CD4-positive, alpha-beta T cell treated with Interleukin-17A for 1 hour (primary cell): ENCODE data around the gene GALNT9.
"Not testable (repeated sequence)": the region's sequence is repeated elsewhere in the genome, so short reads cannot be mapped to it uniquely, and the experiment has no call there.

Experiments used
- DNase-seq: peaks from one replicate; pipeline ENCODE4 v3.0.0-alpha.2; 2020

The GALNT9 gene

DNA sequence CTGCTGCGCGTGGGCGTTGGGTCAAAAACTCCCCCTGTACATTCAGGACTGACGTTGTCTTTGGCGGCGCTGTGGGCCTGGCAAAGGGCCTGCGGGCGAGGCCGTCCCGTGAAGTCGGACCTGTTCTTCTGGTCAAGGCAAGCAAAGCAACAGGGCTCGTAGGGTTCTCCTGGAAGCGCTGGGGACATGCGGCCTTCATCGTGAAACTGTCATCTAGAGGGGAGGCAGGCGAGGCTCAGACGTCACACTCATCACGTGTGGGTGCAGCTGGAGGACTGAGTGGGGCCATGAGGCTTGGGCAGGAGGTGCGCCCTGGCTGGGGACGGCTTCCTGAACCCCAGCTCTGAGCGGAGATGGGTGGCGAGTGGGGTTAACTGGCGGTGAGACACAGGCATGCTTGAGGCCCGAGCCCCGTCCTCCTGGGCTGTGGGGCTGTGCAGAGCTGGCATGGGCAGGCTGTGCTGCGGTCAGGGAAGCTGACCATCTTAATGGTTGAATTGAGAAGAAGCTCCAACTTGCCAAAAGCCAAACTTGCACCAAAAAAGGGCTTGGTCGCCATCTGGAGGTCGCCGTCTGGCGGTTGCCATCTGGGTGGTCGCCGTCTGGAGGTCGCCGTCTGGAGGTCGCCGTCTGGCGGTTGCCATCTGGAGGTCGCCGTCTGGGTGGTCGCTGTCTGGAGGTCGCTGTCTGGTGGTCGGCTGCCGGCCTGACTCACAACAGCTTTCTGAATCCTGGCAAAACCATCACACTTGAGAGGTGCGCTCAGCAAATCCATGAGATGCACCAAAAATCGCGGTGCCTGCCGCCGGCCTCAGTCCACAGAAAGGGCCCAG is 119.0 kb downstream of the GALNT9 start:
- DNase-seq = no peak

DNA sequence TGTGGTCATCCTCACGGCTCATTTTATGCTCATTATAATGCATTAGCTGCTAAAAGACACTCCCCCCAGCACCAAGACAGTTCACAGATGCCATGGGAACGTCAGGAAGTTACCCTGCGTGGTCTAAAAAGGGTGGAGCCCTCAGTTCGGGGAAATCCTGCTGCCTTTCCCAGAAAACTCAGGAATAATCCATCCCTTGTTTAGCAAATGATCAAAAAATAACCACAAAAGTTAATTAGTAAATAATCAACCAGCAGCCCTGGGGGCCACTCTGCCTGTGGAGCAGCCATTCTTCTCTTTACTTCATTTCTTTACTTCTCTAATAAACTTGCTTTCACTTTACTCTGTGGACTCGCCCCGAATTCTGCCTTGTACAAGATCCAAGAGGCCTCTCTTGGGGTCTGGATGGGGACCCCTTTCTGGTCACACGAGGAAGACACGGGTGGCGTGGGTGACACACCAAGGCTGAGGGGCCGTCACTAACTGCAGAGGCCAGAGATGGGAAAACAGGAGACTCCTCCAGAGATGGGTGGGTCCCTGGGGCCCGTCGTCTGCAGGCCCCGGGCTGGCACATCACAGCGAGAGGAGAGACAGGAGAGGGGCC is 119.7 kb downstream of the GALNT9 start:
- DNase-seq = no peak

DNA sequence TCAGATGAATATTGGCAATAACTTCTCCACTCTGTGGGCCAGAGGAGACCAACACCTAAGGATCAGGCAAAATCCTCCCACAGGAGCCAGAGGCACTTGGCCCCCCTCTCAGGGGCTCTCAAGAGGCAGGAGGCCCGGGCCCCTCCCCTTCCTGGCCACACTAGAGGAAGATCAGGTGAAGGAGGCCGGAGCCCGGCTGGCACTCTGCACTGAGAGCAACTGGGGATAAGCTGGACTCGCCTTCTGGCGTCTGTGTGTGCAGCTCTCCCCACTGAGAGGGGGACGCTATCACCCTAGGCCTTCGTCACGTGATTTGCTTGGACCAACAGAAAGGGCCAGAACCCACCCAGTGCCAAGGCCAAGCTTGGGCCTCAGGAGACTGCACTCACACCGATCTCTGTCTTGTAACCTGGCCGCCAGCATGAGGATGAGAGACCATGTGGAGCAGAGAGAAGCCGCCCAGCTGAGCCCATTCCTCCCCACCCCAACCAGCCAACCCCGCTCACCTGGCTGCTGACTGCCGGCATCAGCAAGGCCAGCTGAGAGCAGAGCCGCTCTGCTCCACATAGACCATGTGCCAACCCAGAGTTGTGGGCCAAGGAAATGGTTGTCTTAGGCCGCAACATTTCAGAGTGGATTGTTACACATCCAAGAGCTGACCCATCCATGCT is 121.1 kb downstream of the GALNT9 start:
- no peak for DNase-seq

DNA sequence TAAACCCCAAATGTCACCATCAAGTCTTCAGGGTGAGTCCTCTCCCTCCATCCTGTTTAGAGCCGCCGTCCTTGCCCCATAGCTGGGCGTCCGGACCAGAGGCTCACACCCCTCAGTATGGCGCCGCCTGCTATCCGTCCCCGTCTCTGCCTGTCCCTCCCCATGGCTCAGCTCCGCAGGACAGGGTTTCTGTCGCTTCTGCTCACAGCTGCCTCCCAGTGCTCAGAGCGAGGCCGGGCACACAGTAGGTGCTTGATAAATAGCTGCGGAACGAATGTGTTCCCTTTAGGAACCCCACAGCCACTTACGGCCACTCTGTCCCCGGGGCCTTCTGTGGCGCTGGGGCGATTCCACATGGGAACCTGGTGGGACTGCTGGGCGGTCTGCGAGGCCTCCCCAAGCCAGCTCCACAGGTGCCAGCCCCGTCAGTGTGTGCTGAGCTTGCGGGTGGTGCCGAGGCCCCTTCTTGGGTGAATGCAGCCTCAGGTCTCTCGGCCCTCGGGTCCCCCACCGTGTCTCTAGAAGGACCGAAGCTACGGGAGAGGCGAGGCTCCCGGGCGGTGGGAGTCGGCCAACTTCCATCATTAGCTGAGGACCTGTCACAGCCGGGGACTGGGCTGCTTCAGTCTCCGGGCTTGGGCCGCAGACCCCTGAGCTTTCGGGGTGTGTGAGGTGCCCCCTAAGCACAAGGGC is 122.2 kb downstream of the GALNT9 start:
- no peak for DNase-seq

DNA sequence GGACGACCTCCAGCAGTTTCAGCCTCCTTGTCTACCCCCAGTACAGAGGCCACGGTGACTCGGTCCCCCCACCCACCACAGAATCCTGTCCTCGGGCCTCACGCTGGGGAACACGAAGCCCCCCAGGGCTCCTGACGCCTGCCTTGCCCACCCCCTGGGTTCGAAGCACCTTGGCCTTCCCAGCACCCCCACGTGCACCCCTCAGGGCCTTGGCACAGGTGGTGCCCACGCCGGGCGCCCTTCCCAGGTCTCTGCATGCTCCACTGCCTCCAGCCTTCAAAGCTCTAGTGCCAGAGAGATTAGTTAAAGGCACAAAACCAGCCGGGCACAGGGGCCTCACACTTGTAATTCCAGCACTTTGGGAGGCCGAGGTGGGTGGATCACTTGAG is 123.3 kb downstream of the GALNT9 start:
- DNase-seq = no peak

DNA sequence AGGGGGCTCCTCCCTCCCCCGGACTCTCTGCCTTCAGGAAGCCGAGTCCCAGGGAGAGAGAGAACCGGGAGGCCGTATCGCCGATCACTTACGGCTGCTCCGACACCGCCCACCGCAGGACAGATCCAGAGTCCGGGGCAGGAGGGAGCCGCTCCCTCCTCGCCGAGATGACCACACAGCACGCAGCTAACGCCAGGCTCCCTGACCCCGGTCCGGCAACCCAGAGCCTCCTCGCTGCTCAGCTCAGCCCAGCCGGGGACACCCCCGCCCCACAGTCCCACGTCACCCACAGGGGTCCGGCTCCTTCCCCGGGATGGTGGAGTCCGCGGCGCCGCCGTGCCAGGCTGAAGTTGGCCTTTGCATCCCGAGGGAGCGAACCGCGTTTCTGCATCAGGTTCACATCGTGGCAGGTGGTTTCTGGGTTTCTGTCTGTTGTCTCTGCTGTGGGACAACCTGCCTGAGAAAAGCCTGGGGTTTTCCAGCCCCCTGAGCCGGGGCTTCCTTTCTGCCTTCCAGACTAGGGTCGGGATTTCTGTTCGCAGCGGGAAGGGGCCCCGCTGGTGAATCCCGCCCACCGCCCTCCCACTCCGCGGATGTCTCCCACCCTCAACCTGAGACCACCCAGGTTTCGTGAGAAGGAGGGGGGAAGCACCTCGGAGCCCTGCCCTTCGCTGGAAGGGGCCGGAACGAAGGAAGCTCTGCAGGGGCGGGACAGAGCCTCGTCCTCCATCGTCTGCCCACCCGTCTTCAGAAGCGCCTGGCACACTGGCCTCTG is 123.9 kb downstream of the GALNT9 start:
- no peak for DNase-seq

DNA sequence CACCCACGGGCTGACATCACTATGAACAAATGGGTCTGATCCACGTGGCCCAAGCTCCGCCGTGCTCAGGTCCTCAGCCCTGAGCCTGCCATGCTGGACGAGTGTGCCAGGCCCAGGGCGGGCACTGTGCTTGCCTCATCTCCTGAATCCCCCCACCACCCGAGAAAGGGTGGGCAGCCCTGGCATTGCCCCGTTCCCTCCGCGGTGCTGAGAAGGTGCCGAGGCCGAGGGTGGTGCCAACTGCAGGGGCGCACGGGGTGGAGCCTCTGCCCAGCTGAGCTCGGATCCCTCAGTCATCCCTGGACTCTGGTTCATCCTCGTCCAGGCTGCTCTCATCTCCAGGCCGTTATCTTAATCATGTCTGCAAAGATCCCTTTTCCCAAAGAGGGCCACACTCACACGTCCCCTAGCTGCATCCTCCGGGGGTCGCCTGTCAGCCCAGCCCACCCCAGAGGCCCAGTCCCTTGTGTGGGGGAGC is 124.6 kb downstream of the GALNT9 start:
- no peak for DNase-seq

DNA sequence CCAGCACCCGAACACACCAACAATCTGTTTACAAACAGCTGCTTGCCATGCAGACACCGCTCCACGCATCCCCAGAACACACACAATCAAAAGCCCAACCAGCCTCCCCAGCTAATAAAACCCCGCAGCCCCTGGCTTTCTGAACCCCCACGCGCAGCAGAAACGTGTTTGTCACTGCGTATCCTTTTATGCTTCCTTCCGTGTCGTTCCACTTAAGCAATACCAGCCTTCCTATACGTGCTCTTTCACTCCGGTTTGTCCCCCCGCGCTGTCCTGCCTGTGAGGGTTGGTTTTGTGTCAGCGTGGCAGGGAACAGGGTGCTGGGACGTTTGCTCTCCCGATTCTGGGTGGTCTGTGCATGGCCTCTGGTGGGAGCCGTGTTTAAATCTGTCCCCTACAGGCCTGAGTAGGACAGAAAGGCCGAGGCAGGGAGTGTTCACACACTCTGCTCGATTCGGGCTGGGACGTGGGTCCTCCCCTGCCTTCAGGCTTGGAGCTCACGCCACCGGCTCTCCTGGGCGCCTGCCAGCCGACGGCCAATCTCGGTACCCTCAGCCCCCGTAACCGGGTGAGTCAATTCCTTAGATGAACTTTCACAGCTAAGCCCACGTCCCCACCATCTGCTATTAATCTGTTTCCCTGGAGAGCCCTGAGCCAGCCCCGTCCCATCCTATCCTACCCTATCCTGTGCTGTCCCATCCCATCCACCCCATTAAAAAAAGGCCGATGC is 125.2 kb downstream of the GALNT9 start:
- DNase-seq = no peak

DNA sequence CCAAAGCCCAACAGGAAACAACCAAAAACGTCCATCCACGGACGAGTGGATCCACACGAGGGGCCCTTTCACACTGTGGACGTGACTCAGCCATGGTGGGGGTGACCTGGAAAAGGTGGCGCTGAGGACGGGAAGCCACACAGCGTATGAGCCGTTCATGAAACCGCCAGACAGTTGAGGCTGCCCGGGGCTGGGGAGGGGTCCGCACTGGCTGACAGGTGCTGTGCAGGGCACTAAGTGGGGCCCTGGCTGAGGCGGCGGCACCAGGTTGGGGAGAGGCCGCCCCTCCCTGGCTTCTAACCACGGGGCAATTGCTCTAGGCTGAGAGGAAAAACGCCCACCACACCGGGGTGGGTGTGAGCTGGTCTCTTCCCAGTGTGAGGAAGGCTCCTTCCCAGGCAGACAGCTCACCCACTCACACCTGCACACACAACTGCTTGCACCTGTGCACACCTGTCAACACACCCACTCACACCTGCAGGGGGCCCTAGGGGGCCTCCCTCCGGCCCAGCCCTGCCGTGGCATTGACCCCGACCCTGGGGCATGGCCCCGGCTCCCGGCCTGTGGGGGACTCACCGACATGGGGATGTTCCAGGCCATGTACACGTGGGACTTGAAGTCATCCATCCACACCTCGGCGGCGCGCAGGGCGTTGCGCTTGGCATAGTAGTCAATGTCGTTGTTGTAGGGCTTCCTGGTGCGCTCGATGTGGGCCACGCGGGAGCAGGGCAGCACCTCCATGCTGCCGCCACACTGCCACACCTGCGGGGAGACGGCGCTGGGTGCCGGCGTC is 126.3 kb downstream of the GALNT9 start:
- DNase-seq = no peak

DNA sequence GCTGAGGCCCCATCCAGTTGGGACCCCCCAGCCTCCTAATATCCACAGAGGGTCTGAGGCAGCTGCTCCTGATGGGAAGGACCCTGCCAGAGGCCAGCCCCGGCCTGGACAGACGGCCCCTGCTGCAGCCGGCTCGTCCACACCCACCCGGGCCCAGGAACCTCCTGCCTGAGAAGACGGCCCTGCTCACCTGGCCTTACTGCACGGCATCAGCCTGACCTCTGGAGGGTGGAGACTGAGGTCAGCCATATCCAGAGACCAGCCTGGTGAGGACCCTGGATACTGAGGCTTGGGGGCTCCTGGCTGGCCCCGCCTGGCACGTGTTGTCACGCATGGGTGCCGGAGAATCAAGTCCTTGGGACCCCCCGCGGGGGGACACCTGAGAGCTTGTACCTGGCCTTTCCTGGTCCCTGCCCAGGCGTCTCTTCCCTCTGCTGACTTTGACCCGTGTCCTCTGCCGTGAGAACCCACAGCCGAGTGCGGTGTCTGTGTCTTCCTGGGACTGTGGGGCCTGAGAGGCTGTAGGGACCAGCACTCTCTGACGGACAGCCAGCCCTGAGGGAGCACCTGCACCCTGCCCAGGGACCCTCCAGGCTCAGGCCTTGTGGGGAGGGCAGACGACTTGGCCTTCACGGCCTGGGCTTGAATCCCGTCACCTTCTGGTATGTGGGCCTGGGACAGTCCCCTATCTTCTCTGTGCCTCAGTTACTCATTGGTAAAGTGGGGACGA is 127.8 kb downstream of the GALNT9 start:
- no peak for DNase-seq

DNA sequence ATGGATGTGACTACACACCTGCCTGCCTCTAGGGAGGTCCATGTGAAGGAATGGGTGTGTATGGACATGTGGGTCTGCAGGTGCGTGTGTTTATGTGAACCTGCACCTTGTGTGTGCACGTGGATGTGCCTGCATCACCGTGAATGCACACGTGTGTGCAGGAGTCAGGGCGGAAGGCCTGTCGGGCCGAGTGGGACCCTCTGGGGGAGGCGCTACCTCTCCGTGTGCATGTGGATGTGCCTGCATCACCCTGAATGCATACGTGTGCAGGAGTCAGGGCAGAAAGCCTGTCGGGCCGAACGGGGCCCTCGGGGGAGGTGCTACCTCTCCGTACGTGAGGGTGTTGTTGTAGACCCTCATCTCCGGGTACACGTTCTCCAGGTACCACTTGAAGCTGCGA is 128.6 kb downstream of the GALNT9 start:
- DNase-seq = no peak

DNA sequence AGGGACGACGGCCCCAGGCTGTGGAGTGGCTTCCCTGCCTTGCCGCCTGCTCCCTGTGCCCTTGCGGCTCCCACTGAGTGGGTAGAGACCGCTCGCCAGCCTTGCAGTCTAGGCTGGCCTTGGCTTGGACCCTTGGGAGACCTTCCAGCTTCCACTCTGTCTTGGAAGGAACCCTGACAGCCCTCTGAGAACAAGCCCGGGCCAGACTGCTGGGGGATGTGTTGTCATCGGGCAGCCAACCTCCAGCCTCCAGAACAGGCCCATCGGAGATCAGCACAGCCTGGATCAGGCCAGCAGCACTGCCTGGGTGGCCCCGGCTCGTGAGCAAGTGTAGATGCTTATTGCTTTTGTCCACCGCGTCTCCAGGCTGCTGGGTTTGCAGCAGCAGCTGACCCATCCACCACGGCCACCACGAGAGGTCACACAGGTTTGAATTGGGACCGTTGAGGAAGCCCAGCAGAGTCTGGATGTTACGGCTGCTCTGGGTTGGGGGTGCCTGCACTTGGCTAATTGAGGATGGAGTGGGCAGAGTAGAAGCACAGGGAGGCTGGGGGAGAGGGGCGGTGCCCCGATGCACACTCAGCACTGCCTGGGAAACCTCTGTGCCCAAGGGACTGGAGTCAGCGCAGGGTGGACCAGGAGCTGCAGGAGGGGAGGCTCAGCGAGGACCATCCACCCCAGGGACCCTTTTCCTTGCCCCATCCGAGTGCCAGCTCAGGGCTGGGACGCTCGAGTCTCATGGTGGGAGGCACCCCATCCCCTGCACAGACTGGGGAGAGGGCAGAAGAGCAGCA is 129.7 kb downstream of the GALNT9 start:
- DNase-seq = no peak

DNA sequence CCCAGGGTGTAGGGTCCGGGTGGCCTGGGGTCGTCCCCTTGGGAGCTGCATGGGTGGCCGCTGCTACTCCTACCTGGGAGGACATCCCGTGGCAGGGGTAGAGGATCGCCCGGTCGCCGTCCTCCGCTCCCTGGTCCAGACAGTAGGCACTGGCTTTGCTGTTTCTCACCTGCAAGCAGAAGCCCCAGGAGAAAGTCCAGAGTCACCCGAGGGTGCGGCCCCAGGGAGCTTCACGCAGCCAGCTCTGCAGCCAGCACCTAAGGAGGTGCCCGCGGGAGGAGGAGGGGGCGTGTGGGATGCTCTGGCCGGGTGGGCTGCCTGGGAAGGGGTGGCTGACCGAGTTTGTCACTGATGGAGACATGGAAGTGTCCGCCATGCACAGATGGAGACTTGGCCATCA is 130.3 kb downstream of the GALNT9 start:
- DNase-seq = no peak

DNA sequence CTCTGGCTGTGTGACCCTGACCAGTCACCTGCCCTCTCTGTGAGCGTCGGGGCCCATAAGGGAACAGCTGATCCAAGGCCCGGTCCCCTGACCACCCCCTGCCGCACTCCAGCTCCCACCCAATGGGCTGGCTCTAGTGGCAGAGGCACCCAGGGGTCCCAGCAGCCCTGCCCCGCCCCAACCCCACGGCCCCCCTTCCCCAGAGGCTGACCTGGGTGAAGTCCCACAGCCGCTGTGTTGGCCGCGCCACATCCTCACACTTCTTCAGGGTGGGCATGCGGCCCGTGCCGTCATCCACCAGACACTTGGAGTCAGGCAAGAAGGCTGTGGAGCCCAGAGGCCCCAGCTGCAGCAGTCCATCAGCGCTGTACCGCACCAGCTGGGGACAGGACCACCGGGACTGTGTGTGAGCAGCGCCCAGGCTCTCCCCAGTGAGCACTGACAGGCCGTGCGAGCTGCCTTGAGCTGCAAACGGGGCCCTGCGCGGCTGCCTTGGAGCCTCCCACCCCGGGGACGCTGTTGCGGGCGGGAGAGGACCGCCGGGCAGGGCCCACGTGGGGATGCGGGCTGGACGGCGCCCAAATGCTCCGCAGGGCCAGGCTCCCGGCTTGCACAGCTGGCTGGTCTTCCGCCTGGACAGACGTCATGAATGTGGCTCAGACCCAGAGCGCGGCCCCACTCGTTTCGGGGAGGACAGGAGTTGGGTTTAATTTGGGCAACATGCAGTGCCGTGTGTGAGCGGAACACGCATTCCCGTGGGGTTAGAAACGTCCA is 131.6 kb downstream of the GALNT9 start:
- no peak for DNase-seq

DNA sequence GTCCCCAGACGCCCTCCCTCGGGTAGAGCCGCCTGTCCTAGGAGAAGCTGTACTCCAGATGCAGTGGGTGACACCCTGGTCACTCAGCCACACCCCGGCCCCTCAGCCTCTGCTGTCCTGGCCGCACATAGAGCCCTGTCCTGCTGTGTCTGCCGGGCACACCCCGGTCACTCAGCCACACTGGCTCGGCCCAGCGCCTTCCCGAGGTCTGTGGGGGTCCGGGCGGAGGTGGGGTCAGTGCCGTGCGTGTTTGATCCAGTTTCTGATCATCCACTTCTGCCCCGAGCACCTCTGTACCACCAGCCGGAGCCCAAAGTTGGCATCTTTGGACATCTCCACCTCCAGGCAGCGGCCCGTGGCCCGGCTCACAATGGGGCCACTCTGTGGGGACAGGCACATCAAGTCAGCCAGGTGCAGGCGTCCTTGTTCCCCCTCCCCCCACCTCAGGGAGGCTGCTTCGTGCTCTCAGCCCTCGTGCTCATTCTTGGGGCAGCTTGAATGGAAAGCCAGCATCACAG is 132.5 kb downstream of the GALNT9 start:
- DNase-seq = no peak

DNA sequence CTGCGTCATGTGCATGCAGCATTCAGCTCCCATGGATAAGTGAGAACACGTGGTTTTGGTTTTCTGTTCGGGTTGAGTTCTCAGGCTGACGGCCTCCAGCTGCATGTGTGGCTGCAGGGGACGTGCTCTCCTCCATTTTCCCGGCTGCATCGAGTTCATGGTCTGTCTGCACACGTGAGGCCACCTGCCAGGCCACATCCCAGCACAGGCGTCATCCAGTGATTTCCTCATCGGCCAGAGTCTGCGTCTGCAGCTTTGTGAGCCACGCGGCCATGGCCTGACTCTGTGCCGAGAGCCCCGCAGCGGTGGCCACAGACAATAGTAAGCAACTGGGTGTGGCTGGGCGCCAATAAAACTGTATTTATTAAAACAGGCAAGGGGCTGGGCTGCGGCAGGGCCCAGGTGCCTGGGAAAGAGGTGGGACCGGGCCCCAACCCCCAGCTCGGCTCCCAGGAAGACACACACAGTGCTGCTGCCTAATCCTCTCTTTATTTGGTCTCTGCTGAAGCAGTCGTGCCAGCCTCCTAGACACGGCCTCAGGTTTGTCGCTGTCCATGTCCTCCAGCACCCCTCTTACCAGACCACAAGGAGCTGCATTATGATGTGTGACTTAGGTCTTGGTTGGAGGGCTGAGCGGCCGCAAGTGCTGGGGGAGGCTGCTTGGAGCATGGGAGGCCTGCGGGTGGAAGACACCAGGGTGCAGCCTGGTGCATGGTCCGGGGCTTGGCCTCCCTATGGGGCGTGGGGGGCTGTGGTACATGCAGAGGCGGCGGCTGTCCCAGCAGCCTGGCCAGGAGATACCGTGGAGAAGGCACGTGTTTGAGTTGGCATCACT is 133.1 kb downstream of the GALNT9 start:
- DNase-seq = no peak

DNA sequence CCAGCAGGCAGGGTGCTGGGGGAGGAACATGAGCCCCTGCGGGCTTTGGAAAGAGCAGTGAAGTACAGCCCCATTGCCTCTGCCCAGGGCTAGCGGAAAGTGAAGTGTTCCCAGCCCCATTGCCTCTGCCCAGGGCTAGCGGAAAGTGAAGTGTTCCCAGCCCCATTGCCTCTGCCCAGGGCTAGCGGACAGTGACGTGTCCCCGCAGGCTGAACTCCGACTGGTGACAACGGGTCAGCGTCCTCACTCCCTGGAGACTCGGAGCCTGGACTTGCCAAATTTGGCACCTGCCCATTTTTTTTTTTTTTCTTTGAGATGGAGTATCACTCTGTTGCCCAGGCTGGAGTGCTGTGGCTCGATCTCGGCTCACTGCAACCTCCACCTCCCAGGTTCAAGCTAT is 134.1 kb downstream of the GALNT9 start:
- DNase-seq = not testable (repeated sequence)
